Measurements from ENCODE around the gene LRG1.

LRG1 gene

GRCh38 chr19:4506449-4507149, 33.2 kb downstream of the LRG1 start:
- no peak for DNase-seq

GRCh38 chr19:4505570-4506448, 34.0 kb downstream of the LRG1 start:
- DNase-seq: no peak

GRCh38 chr19:4504891-4505569, 34.8 kb downstream of the LRG1 start:
- DNase-seq: no peak

- no peak for DNase-seq
Measured at GRCh38 chr19:4504297-4504701, 35.5 kb downstream of the LRG1 start.

- DNase-seq: no peak
Measured at GRCh38 chr19:4503825-4504170, 36.0 kb downstream of the LRG1 start.

- DNase-seq: no peak
Measured at GRCh38 chr19:4503132-4503824, 36.6 kb downstream of the LRG1 start.

- DNase-seq: no peak
Measured at GRCh38 chr19:4502282-4503131, 37.3 kb downstream of the LRG1 start.

GRCh38 chr19:4501691-4502090, 38.1 kb downstream of the LRG1 start:
- DNase-seq: no peak

- no peak for DNase-seq
Measured at GRCh38 chr19:4500841-4501591, 38.8 kb downstream of the LRG1 start.

GRCh38 chr19:4499855-4500254, 40.0 kb downstream of the LRG1 start:
- DNase-seq: no peak

- no peak for DNase-seq
Measured at GRCh38 chr19:4499318-4499717, 40.5 kb downstream of the LRG1 start.

GRCh38 chr19:4498694-4499093, 41.1 kb downstream of the LRG1 start:
- no peak for DNase-seq

GRCh38 chr19:4497770-4498389, 42.0 kb downstream of the LRG1 start:
- DNase-seq: no peak

GRCh38 chr19:4496304-4496703, 43.5 kb downstream of the LRG1 start:
- no peak for DNase-seq

GRCh38 chr19:4495471-4495870, 44.4 kb downstream of the LRG1 start:
- DNase-seq: no peak

- no peak for DNase-seq
Measured at GRCh38 chr19:4494691-4495064, 45.2 kb downstream of the LRG1 start.

GRCh38 chr19:4493929-4494690, 45.7 kb downstream of the LRG1 start:
- DNase-seq: no peak

GRCh38 chr19:4493104-4493928, 46.5 kb downstream of the LRG1 start:
- DNase-seq: no peak
